Measurements from ENCODE around the gene ANKAR.

- TF ChIP-seq CREB5 (CRISPR knock-in tag; IDR thresholded peaks at IDR 0.05; ENCODE audit: low read depth): no peak
- no peak for TF ChIP-seq PATZ1 (CRISPR knock-in tag; IDR thresholded peaks at IDR 0.05; ENCODE audit: borderline replicate concordance)
Measured at GRCh38 chr2:189661957-189662321, 12.5 kb upstream of the ANKAR start.

Measured in SK-N-SH treated with all-trans-retinoic acid at 6 μM for 48 hours (cell line).